GM12878 (cell line): ENCODE results near the gene CUL4A. TPM values are rescaled to one million over a fixed set of nuclear protein-coding genes. Genes with fewer than 3 reads are reported as not detected.

Experiments used
- ATAC-seq: fragments of 200-7000 bp; cut with Tn5 transposase; 3 replicates; pipeline ENCODE4 v1.9.1; 2020; ENCODE audit warnings: mild to moderate bottlenecking, moderate library complexity
- BruUV-seq: library from RNA; stranded (reverse); fragments of 400-500 nt; replicated peaks from 2 replicates; lab custom pipeline; 2021; lab: Mats Ljungman, UMichigan
- CTCF ChIA-PET: fragments of 300-600 bp; sonication (Branson Sonifier 250); formaldehyde crosslinking; extraction: SDS; loops from one replicate; lab custom pipeline; 2021; ENCODE audit warnings: inconsistent platforms; lab: Yijun Ruan, JAX
- POLR2A ChIA-PET: fragments of 350-600 bp; formaldehyde crosslinking; extraction: SDS; loops from one replicate; lab custom pipeline; 2021; ENCODE audit warnings: inconsistent platforms; lab: Charles Lee
- RAD21 ChIA-PET: fragments of 300-600 bp; sonication (Branson Sonifier 250); formaldehyde crosslinking; loops from one replicate; lab custom pipeline; 2023; ENCODE audit warnings: antibody characterized with exemption; ENCODE audit not compliant: unreplicated experiment; lab: Charles Lee
- SMC1A ChIA-PET: fragments of 300-600 bp; sonication (Branson Sonifier 250); formaldehyde crosslinking; loops from one replicate; lab custom pipeline; 2023; ENCODE audit not compliant: unreplicated experiment, uncharacterized antibody; lab: Charles Lee
- DNase-seq: peaks from one replicate; pipeline ENCODE4 v3.0.0-alpha.2; 2011; ENCODE audit warnings: low read depth, low spot score
- FAIRE-seq: peaks from 3 replicates; lab custom pipeline; 2011; peaks lifted over from hg19 to GRCh38; lab: Jason Lieb, UNC
- H2AFZ ChIP-seq: 2 replicates; pipeline ENCODE4 v1.6.0; 2011; ENCODE audit warnings: low read depth, low read length, control low read depth; ENCODE audit not compliant: control insufficient read depth
- H3K27ac ChIP-seq: 2 replicates; pipeline ENCODE4 v1.5.1; 2011; ENCODE audit warnings: control low read depth; ENCODE audit not compliant: control insufficient read depth, insufficient read depth
- H3K27me3 ChIP-seq, 2 experiments: replicated peaks in 1 of 2; 2 replicates each; pipeline versions ENCODE4 v1.6.0 to v1.6.1; 2011; ENCODE audit warnings: low read length in 1 of 2; ENCODE audit not compliant: control insufficient read depth in 2 of 2, insufficient read depth in 2 of 2
- H3K36me3 ChIP-seq, 2 experiments: 2 replicates each; pipeline ENCODE4 v1.5.1; 2011; ENCODE audit warnings: low read length in 1 of 2; ENCODE audit not compliant: control insufficient read depth in 2 of 2, insufficient read depth in 2 of 2
- H3K4me1 ChIP-seq: 2 replicates; pipeline ENCODE4 v1.6.1; 2011; ENCODE audit warnings: mild to moderate bottlenecking, low read length, moderate library complexity, mixed read lengths; ENCODE audit not compliant: control insufficient read depth, insufficient read depth
- H3K4me2 ChIP-seq: 2 replicates; pipeline ENCODE4 v1.6.0; 2011; ENCODE audit warnings: control low read depth; ENCODE audit not compliant: control insufficient read depth, insufficient read depth
- H3K4me3 ChIP-seq: fragments of 200-600 bp; sonication (generic); 2 replicates; pipeline ENCODE4 v1.5.1; 2016
- H3K79me2 ChIP-seq: 2 replicates; pipeline ENCODE4 v1.6.0; 2011; ENCODE audit warnings: low read length; ENCODE audit not compliant: control insufficient read depth, insufficient read depth
- H3K9ac ChIP-seq: 2 replicates; pipeline ENCODE4 v1.8.0; 2011; ENCODE audit warnings: low read length, control low read depth, mixed read lengths; ENCODE audit not compliant: control insufficient read depth, insufficient read depth
- H3K9me3 ChIP-seq: replicated peaks from 3 replicates; pipeline ENCODE4 v1.5.1; 2011; ENCODE audit warnings: mild to moderate bottlenecking, low read length; ENCODE audit not compliant: control insufficient read depth, insufficient read depth
- H4K20me1 ChIP-seq: 2 replicates; pipeline ENCODE4 v1.6.0; 2011; ENCODE audit not compliant: control insufficient read depth, insufficient read depth
- CHD1 ChIP-seq: IDR thresholded peaks from 2 replicates; pipeline ENCODE4 v1.6.1; 2012; ENCODE audit warnings: low read depth, low read length, improper control_type of control experiment
- GATAD2B ChIP-seq: fragments of 450-650 bp; conservative IDR thresholded peaks from 2 replicates; pipeline ENCODE4 v1.6.1; 2017; ENCODE audit warnings: low read depth, mild to moderate bottlenecking, moderate library complexity
- KDM1A ChIP-seq: fragments of 200-600 bp; sonication (generic); IDR thresholded peaks from 2 replicates; pipeline ENCODE4 v1.6.1; 2016; ENCODE audit warnings: borderline replicate concordance
- NRF1 ChIP-seq: conservative IDR thresholded peaks from 2 replicates; pipeline ENCODE4 v1.6.1; 2011; ENCODE audit warnings: mild to moderate bottlenecking, low read depth, low read length, improper control_type of control experiment
- POU2F2 ChIP-seq: IDR thresholded peaks from 3 replicates; pipeline ENCODE4 v1.6.1; 2011; ENCODE audit warnings: low read depth, mild to moderate bottlenecking, low read length, borderline replicate concordance
- REST ChIP-seq: IDR thresholded peaks from 2 replicates; pipeline ENCODE4 v1.6.1; 2012; ENCODE audit warnings: mild to moderate bottlenecking, low read depth, low read length
- ZZZ3 ChIP-seq: IDR thresholded peaks from 2 replicates; pipeline ENCODE4 v1.6.1; 2011; ENCODE audit warnings: low read depth; ENCODE audit not compliant: control insufficient read depth, insufficient read length
- WGBS: methylation state at CpG from one replicate; pipeline ENCODE4 v1.1.6; 2016; ENCODE audit warnings: low lambda C conversion rate; ENCODE audit not compliant: insufficient replicate concordance, insufficient coverage; ENCODE audit errors: missing lambda C conversion rate; 5-methylcytosine and 5-hydroxymethylcytosine counted together
- in situ Hi-C: fragments of 300-500 bp; cut with MboI; formaldehyde crosslinking; loops from 9 replicates; pipeline ENCODE4 v1.14.3; 2018; ENCODE audit warnings: mixed read lengths
- intact Hi-C: fragments of 100-400 bp; cut with micrococcal nuclease; formaldehyde crosslinking; loops from one replicate; pipeline ENCODE4 v1.14.2; 2022; ENCODE audit not compliant: unreplicated experiment
- polyA plus RNA-seq, 11 experiments: library from polyadenylated mRNA; depleted of rRNA in 4 of 11; unstranded in 6 of 11; stranded (reverse) in 5 of 11; fragments of >200 nt; fragmentation: Nextera tagmentation in 4 of 11; fragmentation: Illumina TruSeq in 1 of 11; extraction: Ambion mirVana in 4 of 11; extraction: Trizol in 1 of 11; gene quantifications; 1 replicate in 1 of 11; 2 replicates in 10 of 11; pipeline versions ENCODE4 v1.2.1 to v1.2.3, GENCODE V29; 2011 to 2016; ENCODE audit warnings: inconsistent platforms in 2 of 11, missing spikeins in 2 of 11, low read depth in 1 of 11
- total RNA-seq, 4 experiments: library from RNA; depleted of rRNA in 3 of 4; stranded (reverse); fragments of >200 nt in 3 of 4; fragmentation: Illumina TruSeq in 1 of 4; extraction: Trizol in 1 of 4; gene quantifications; 2 replicates each; pipeline versions ENCODE4 v1.2.1 to v1.2.3, GENCODE V29; 2013 to 2021

The CUL4A gene
- total and polyA plus RNA-seq, 10 of the 15 experiments (the other 5 are each of a cell fraction or from before 2014, with no cell fraction given), result 19.7 to 74.3 (median 55.6) TPM

GRCh38 chr13:113239357-113239756 lies 29.9 kb downstream of the CUL4A start:
- no peak overlapping the region for H3K4me2 ChIP-seq
- RAD21 ChIA-PET, result no interaction called here
- H3K4me1 ChIP-seq, result no peaks in the 10 kb centered on the region
- no peak for ATAC-seq
- H4K20me1 ChIP-seq, result no peaks in the 10 kb centered on the region
- H3K9ac ChIP-seq, result no peak overlapping the region
- H2AFZ ChIP-seq, result no peak overlapping the region
- intact Hi-C loops (no loop called here), in situ Hi-C loops (no loop called here)
- no peaks in the 10 kb centered on the region for H3K9me3 ChIP-seq
- no peaks in the 10 kb centered on the region for H3K27me3 ChIP-seq
- no TSS peak for BruUV-seq
- H3K4me3 ChIP-seq, result no peak overlapping the region
- H3K36me3 ChIP-seq, result peaks cover 5 to 12% of the 10 kb centered on the region in 2 experiments
- no peak for DNase-seq
- SMC1A ChIA-PET, result no interaction called here
- no peak overlapping the region for H3K27ac ChIP-seq
- no peaks in the 10 kb centered on the region for H3K79me2 ChIP-seq
- POLR2A ChIA-PET, result no interaction called here
- FAIRE-seq, result no peak
- 99% methylated on average over 15 of the region's 15 CpGs for WGBS
- no peak for TF ChIP-seq POU2F2
- no peak for TF ChIP-seq KDM1A
- TF ChIP-seq ZZZ3, result no peak
- no peak for TF ChIP-seq CHD1
- TF ChIP-seq REST, result no peak
- no peak for TF ChIP-seq GATAD2B
- no peak for TF ChIP-seq NRF1
- CTCF ChIA-PET, result interaction anchor here (1.5 kb wide), 1 partner anchor 20 kb away, joined by 3 read pairs; no protein-coding TSS in a partner anchor
